Measurements from ENCODE around the gene CARD11. TPM values are rescaled to one million over a fixed set of nuclear protein-coding genes. Genes with fewer than 3 reads are reported as not detected.

Gene CARD11
- total RNA-seq, 4 donors from 2014 or later: 0.24 to 0.38 (median 0.29) TPM; not detected in 1

GRCh38 chr7:2856388-2857169, 187.1 kb downstream of the CARD11 start:
- Histone ChIP-seq H3K27me3 (no peaks in the 10 kb centered on the region), H3K9me3 (no peaks in the 10 kb centered on the region), H3K36me3 (no peaks in the 10 kb centered on the region), H3K4me1 (peaks cover 4% of the 10 kb centered on the region), H3K4me3 (no peak overlapping the region), H3K27ac (no peak overlapping the region)
- no peak for DNase-seq (ENCODE audit: low spot score in 2 of 2)
- 86% methylated on average over 5 of the region's 5 CpGs for WGBS
- TF ChIP-seq POLR2AphosphoS5 (IDR thresholded peaks at IDR 0.05) (no peak), EP300 (IDR thresholded peaks at IDR 0.05) (no peak), POLR2A (IDR thresholded peaks at IDR 0.05) (no peak), CTCF (IDR thresholded peaks at IDR 0.05) (no peak)

Other genes with a start within 250 kb of the CARD11 start
- gene GNA12, start 199.6 kb downstream of the CARD11 start, total RNA-seq: 10 to 100 TPM in 3 of 4 donors, 1 to 10 TPM in 1; 9.7 to 15.0 (median 13.3) TPM

All from suprapubic skin (tissue), 4 donors.